DND-41 (cell line): Measurements from ENCODE around the gene GRIP2.

Experiments
- ATAC-seq: fragments of 200-7000 bp; cut with Tn5 transposase; 3 replicates; pipeline ENCODE4 v1.9.1; 2021; ENCODE audit warnings: low read depth; ENCODE audit not compliant: insufficient read depth
- DNase-seq: peaks from one replicate; pipeline ENCODE4 v3.0.0-alpha.2; 2020
- H2AFZ ChIP-seq: 2 replicates; pipeline ENCODE4 v1.6.0; 2012; ENCODE audit warnings: low read depth, low read length
- H3K27ac ChIP-seq: 2 replicates; pipeline ENCODE4 v1.5.1; 2012; ENCODE audit warnings: low read length, inconsistent platforms
- H3K27me3 ChIP-seq: fragments of 200-600 bp; sonication (generic); 2 replicates; pipeline ENCODE4 v1.6.0; 2012; ENCODE audit warnings: low read length, mild to moderate bottlenecking, inconsistent platforms; ENCODE audit not compliant: insufficient read depth, poor library complexity
- H3K36me3 ChIP-seq: 2 replicates; pipeline ENCODE4 v1.5.1; 2012; ENCODE audit warnings: low read length, inconsistent platforms; ENCODE audit not compliant: insufficient read depth
- H3K4me1 ChIP-seq: 2 replicates; pipeline ENCODE4 v1.5.1; 2012; ENCODE audit warnings: mild to moderate bottlenecking, low read length; ENCODE audit not compliant: insufficient read depth
- H3K4me2 ChIP-seq: 2 replicates; pipeline ENCODE4 v1.6.0; 2012; ENCODE audit warnings: mild to moderate bottlenecking, moderate library complexity, low read length, inconsistent platforms; ENCODE audit not compliant: insufficient read depth
- H3K4me3 ChIP-seq, 2 experiments: fragments of 200-600 bp in 1 of 2; shearing (Covaris generic) in 1 of 2; 2 replicates each; pipeline ENCODE4 v1.5.1; 2012 to 2016; ENCODE audit warnings: inconsistent platforms in 2 of 2, low read length in 2 of 2, mild to moderate bottlenecking in 2 of 2, low read depth in 1 of 2, moderate library complexity in 1 of 2
- H3K79me2 ChIP-seq: 2 replicates; pipeline ENCODE4 v1.6.0; 2012; ENCODE audit warnings: low read length, inconsistent platforms; ENCODE audit not compliant: insufficient read depth
- H3K9ac ChIP-seq: 2 replicates; pipeline ENCODE4 v1.6.0; 2012; ENCODE audit warnings: low read depth, mild to moderate bottlenecking, inconsistent platforms, low read length, moderate library complexity
- H3K9me3 ChIP-seq: 2 replicates; pipeline ENCODE4 v1.5.1; 2012; ENCODE audit warnings: low read length, moderate library complexity, mild to moderate bottlenecking, inconsistent platforms; ENCODE audit not compliant: insufficient read depth, severe bottlenecking
- H4K20me1 ChIP-seq: 2 replicates; pipeline ENCODE4 v1.6.0; 2012; ENCODE audit warnings: low read length; ENCODE audit not compliant: insufficient read depth
- CTCF ChIP-seq: IDR thresholded peaks from 2 replicates; pipeline ENCODE4 v1.5.1; 2012; ENCODE audit warnings: borderline replicate concordance, low read length, moderate library complexity, mild to moderate bottlenecking; ENCODE audit not compliant: poor library complexity, severe bottlenecking; ENCODE audit errors: extremely low read depth
- EZH2 ChIP-seq: IDR thresholded peaks from 3 replicates; pipeline ENCODE4 v1.6.1; 2012; ENCODE audit warnings: borderline replicate concordance, low read depth, mild to moderate bottlenecking, moderate library complexity, low read length, inconsistent platforms; ENCODE audit not compliant: severe bottlenecking

Gene GRIP2

GRCh38 chr3:14466179-14466903 lies 73.8 kb downstream of the GRIP2 start:
- H4K20me1 ChIP-seq, result peaks cover 5% of the 10 kb centered on the region; the same call in 1 of the 2 replicates
- H3K4me1 ChIP-seq, result no peaks in the 10 kb centered on the region
- H3K4me3 ChIP-seq, result no peak overlapping the region
- ATAC-seq (no peak), DNase-seq (no peak)
- H2AFZ ChIP-seq, result no peak overlapping the region
- no peak overlapping the region for H3K27ac ChIP-seq
- H3K9ac ChIP-seq, result no peak overlapping the region
- TF ChIP-seq EZH2, result no peak
- no peak for TF ChIP-seq CTCF
- H3K4me2 ChIP-seq, result no peak overlapping the region
- H3K9me3 ChIP-seq, result no peaks in the 10 kb centered on the region
- peaks cover 29% of the 10 kb centered on the region for H3K36me3 ChIP-seq
- no peaks in the 10 kb centered on the region for H3K27me3 ChIP-seq
- H3K79me2 ChIP-seq, result no peaks in the 10 kb centered on the region

DNA sequence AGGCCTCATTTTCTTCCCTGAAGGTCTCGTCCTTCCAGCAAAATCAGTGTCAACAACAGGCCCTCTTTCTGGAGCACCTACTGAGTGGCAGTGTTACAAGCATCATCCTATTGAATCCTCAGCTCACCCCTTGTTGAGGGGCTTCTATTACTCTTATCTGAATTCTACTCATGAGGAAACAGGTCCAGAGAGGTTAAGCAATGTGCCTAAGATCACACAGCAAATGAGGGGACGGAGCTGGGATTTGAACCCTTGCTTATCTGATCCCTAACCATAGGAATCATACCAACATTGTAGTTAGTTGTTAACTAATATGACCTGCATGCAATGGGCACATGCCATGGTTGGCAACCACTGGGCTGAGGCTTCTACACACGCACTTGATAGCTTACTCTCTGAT lies 74.7 kb downstream of the GRIP2 start:
- Histone ChIP-seq H3K9me3 (no peaks in the 10 kb centered on the region), H3K4me1 (no peaks in the 10 kb centered on the region), H3K4me3 (no peak overlapping the region), H3K27me3 (no peaks in the 10 kb centered on the region), H3K4me2 (no peak overlapping the region), H2AFZ (no peak overlapping the region), H3K27ac (no peak overlapping the region), H3K79me2 (no peaks in the 10 kb centered on the region), H3K9ac (no peak overlapping the region), H3K36me3 (peaks cover 39% of the 10 kb centered on the region), H4K20me1 (peaks cover 9% of the 10 kb centered on the region; the same call in 1 of the 2 replicates)
- TF ChIP-seq CTCF, result no peak
- no peak for TF ChIP-seq EZH2
- ATAC-seq, result no peak
- no peak for DNase-seq

DNA sequence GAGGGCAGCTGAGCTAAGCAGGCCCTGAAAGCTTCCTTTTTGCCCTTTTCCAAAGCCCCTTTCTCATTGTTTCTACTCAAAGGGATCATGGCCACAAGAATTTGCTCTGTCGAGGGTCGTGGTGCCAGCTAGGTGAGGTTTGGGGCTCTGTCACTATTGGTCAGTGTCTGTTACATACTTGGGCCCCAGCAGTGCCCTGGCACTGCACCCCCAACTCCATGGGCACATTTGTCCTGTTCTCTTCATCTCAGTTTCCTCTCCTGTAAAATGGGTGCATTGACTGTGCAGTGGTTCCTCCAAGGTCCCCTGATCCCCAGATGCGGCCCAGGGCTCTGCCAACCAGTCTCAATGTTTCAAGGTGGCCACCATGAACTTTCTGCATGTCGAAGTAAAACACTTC lies 75.6 kb downstream of the GRIP2 start:
- H4K20me1 ChIP-seq, result peaks cover 11% of the 10 kb centered on the region; the same call in 1 of the 2 replicates
- no peak overlapping the region for H3K27ac ChIP-seq
- no peak for DNase-seq
- peaks cover 39% of the 10 kb centered on the region for H3K36me3 ChIP-seq
- no peak overlapping the region for H3K4me3 ChIP-seq
- H3K4me1 ChIP-seq, result no peaks in the 10 kb centered on the region
- H3K27me3 ChIP-seq, result no peaks in the 10 kb centered on the region
- H3K9me3 ChIP-seq, result no peaks in the 10 kb centered on the region
- H3K4me2 ChIP-seq, result no peak overlapping the region
- no peak for ATAC-seq
- TF ChIP-seq CTCF (no peak), EZH2 (no peak)
- H3K79me2 ChIP-seq, result no peaks in the 10 kb centered on the region
- H3K9ac ChIP-seq, result no peak overlapping the region
- no peak overlapping the region for H2AFZ ChIP-seq

- Histone ChIP-seq H3K36me3 (peaks cover 38% of the 10 kb centered on the region), H3K79me2 (no peaks in the 10 kb centered on the region)
- ATAC-seq, result no peak
These were observed 76.0 kb downstream of the GRIP2 start for GRCh38 chr3:14464141-14464465.

More at GRCh38 chr3:14464141-14464465, 76.0 kb downstream of the GRIP2 start:
- no peaks in the 10 kb centered on the region for H3K9me3 ChIP-seq
- no peak for DNase-seq
- no peak overlapping the region for H3K27ac ChIP-seq
- H3K4me2 ChIP-seq, result no peak overlapping the region
- no peaks in the 10 kb centered on the region for H3K27me3 ChIP-seq
- no peak for TF ChIP-seq CTCF
- no peak for TF ChIP-seq EZH2
- peaks cover 14% of the 10 kb centered on the region; the same call in 1 of the 2 replicates for H4K20me1 ChIP-seq
- no peak overlapping the region for H2AFZ ChIP-seq
- H3K4me3 ChIP-seq, result no peak overlapping the region
- H3K9ac ChIP-seq, result no peak overlapping the region
- H3K4me1 ChIP-seq, result no peaks in the 10 kb centered on the region
